Fibroblast of the aortic adventitia (primary cell): Measurements from ENCODE around the gene MPO. TPM values are rescaled to one million over a fixed set of nuclear protein-coding genes. Genes with fewer than 3 reads are reported as not detected.
A peak's percentile ranks its signal among the peaks of the same experiment; 100 is the strongest.

Experiments
- DNase-seq: peaks from one replicate; pipeline ENCODE4 v3.0.0-alpha.2; 2010; ENCODE audit warnings: low read depth
- H3K4me3 ChIP-seq: 2 replicates; pipeline ENCODE4 v1.5.1; 2011; ENCODE audit warnings: low read depth, mild to moderate bottlenecking, control low read depth, low read length, moderate library complexity
- total RNA-seq: library from RNA; depleted of rRNA; stranded (reverse); fragments of >200 nt; gene quantifications from 2 replicates; pipeline ENCODE4 v1.2.3, GENCODE V29; 2012; ENCODE audit warnings: low replicate concordance
- TF ChIP-seq, protein P1 (sequence below): IDR thresholded peaks from 2 replicates; pipeline ENCODE4 v1.5.1; 2011; ENCODE audit warnings: mild to moderate bottlenecking, low read length, control low read depth, inconsistent platforms; ENCODE audit not compliant: insufficient read depth

Gene MPO
- total RNA-seq, 1 donor = 0.09 TPM

DNA sequence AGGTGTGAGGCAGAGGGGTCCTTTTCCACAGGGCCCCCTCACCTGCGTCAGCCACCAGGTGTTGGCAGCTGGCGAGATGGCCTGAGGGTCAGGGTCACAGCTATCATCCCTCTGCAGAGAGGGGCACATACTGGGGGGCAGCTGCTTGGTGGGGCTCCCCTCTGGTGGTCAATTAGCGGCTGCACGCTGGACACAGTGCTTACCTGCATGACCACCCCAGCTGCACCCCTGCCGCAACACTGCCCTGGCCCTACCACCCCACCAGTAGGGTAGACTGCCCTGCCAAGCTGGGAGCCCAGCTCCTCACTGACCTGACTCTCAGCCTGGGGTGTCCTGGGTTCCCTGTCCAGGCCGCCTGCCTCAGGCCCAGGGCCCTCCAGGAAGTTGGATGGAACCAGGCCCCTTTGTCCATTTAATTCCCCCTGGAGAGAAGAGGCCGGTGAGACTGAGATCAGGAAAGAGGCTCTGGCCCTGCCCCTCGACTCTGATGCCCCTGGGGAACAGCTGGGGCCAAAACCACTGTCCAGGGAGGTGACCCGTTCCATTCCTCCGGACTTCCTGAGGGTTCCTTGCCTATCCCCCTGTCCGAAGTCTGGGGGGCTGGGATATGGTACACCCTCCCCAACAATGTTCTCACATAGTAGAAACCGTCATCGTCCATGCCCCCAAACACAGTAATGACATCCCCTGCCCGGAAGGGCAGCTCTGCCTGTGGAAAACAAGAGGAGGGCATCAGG lies 24.2 kb upstream of the MPO start:
- TF ChIP-seq, protein P1, sequence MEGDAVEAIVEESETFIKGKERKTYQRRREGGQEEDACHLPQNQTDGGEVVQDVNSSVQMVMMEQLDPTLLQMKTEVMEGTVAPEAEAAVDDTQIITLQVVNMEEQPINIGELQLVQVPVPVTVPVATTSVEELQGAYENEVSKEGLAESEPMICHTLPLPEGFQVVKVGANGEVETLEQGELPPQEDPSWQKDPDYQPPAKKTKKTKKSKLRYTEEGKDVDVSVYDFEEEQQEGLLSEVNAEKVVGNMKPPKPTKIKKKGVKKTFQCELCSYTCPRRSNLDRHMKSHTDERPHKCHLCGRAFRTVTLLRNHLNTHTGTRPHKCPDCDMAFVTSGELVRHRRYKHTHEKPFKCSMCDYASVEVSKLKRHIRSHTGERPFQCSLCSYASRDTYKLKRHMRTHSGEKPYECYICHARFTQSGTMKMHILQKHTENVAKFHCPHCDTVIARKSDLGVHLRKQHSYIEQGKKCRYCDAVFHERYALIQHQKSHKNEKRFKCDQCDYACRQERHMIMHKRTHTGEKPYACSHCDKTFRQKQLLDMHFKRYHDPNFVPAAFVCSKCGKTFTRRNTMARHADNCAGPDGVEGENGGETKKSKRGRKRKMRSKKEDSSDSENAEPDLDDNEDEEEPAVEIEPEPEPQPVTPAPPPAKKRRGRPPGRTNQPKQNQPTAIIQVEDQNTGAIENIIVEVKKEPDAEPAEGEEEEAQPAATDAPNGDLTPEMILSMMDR = no peak
- DNase-seq = no peak
- H3K4me3 ChIP-seq = no peak overlapping the region

DNA sequence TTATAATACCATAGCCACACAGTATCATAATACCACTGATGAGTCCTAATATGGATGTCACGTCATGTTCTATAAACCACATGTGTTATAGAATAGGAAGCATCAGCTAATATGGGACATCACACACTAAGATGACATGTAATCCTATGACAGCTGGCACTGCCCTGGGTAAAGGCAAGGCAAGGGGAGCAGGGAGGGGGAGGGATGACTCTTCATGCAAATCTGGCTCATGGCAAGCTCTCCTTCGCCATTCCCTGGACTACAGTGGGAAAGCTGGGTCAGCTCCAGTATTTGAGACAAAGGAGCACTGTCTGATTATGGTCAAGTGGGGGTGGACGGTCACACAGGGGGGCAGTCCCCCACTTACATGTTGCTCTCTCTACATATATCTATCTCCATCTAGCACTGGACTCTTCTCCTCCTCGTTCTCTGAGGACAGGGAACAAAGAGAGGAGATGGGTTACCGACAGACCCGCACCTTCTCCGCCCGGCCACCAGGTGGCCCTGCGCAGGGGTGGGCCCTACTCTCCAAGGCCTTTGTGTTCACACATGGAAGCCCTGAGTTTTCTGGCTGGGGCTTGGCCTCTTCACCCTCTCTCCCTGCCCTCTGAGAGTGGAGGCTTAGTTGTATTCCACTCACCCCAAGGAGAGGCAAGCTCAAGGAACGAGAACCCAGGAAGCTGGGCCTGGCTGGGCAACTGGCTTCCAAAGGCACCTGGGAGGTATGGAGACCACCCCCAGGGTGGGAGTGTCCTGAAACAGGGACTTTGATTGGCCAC lies 23.4 kb upstream of the MPO start:
- no peak overlapping the region for H3K4me3 ChIP-seq
- peak; percentile 27 for DNase-seq
- TF ChIP-seq, protein P1 = peak; percentile 69

DNA sequence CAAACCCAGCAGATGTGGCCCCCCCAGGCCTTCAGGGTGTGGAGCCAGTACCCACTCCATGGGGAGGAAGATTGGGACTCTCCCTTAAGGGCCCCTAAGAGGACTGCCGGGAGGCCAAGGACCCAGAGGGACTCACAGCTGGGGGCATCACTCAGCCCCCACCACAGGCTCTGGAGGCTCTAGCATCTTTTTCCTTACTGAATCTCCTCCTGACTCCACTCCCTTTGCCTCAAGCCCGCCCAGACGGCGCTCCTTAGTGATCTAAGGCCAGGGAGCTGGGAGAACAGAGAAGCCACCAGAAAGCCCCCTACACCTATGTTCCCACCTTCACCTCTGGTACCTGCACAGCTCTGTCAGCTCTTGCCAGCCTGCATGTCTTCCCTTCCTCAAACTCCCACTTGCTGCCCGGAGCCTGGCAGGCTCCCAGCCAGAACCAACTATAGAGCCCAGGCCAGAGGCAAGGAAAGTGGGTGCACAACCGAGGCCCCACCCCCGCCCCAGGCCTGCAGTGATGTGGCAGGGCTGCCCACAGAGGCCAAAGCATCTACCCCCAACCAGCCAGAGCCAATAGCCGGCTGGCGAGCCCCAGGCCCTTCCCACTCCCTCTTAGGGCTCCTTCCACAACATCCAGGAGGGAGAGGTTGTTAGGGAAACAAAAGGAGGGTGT lies 22.3 kb upstream of the MPO start:
- no peak for DNase-seq
- no peak overlapping the region for H3K4me3 ChIP-seq
- TF ChIP-seq, protein P1 = no peak

DNA sequence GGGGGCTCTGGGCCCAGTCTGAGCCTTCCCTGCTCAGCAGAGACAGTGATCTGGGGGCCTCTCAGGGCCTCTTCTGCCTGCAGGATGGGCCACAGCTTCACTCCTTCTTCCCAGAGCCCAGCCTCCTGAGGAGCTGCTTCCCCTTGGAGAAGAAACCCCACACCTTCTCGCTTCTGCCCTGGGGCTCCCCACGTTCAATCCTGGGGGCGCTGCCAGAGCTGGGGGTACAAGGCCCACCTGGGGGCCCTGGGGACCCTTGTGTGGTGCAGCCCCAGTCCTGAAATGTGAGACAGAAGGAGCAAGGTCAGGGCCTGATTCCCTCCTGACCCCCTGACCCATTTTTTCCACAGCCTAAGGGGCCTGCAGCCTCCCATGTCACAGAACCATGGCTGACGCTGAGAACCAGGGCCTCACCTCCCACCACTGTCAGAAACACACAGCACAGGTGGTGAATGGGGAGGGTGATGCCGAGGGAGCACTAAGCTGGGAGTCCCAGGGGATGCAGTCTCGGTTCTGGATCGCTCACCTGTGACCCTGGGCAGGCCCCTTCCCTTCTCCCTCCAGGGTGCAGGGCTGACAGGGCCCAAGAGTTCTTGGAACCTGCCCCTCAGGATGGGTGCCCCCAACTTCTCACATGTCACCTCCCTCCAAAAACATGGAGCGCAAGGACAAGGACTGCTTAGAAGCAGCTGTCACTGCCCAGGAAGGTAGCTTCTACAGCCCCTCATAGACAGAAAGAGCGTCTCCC lies 21.6 kb upstream of the MPO start:
- no peak for DNase-seq
- H3K4me3 ChIP-seq = no peak overlapping the region
- TF ChIP-seq, protein P1 = no peak

DNA sequence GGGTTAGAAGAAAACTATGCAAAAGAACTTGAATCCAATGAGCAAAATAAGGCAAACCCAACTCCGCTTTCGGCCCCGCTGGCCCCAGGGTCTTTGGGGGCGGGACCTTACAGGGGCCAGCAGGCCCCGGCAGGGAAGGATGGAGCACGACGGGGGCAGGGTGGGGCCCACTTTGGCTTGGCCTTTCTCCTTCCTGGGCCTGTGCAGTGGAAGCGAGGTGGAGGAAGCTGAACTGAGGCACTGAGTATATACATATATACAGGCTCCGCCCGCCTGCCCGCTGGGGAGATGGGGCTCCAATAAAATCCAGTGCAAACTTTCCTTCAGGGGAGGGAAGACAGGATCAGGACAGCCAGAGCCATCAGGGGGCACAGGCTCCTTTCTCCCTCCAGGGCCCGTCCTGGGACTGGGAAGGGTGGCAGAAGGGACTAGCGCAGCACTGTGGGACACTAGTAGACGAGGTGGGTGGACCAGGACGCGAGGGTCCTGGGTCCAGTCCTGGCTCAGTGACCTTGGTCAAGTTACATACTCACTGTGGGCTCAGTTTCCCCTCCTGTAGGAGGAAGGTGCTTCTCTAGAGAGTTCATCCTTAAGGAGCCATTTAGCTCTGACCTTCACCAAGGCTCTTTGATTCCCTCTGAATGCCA lies 20.9 kb upstream of the MPO start:
- DNase-seq = no peak
- TF ChIP-seq, protein P1 = no peak
- H3K4me3 ChIP-seq = no peak overlapping the region

DNA sequence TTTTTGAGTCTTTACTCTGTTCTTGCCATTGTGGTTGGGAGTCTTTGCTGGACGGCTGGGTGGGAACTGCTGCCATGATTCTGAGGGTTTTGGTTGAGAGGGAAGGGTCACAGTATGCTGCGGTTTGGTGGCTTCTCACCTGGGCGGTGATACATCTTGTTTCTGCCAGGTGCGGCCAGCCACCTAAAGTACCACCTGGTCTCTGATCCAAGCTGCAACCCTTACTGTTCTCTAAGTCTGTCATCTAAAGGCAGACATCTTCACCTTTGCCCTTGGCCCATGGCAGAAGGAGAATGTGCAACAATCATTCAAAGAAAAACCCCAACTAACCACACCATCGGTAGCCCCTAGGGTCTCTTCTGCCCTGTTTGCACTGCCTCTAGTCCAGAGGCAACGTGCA lies 19.6 kb upstream of the MPO start:
- TF ChIP-seq, protein P1 = no peak
- no peak overlapping the region for H3K4me3 ChIP-seq
- no peak for DNase-seq
